ENCODE data around the gene HNRNPH2. TPM values are rescaled to one million over a fixed set of nuclear protein-coding genes. Genes with fewer than 3 reads are reported as not detected.

HNRNPH2 gene
- total and polyA plus RNA-seq, 2 experiments from 2014 or later, result 59.2 to 80.1 TPM

- H3K36me3 Mint-ChIP-seq (ENCODE audit: low read depth), result peaks cover 18% of the 10 kb centered on the region
- TF ChIP-seq CREB1 (CRISPR knock-in tag; IDR thresholded peaks at IDR 0.05; ENCODE audit: low read depth) (no peak), STAT1 (IDR thresholded peaks at IDR 0.05; ENCODE audit: unreplicated experiment) (no peak), CTCF (conservative IDR thresholded peaks at IDR 0.05; ENCODE audit: low read depth in 2 of 2) (no peak), EZH2phosphoT487 (IDR thresholded peaks at IDR 0.05; ENCODE audit: unreplicated experiment) (no peak), REST (IDR thresholded peaks at IDR 0.05; ENCODE audit: unreplicated experiment) (no peak), POLR2AphosphoS5 (IDR thresholded peaks at IDR 0.05; ENCODE audit: low read depth) (no peak), ZNF462 (CRISPR knock-in tag; IDR thresholded peaks at IDR 0.05) (no peak), JUNB (IDR thresholded peaks at IDR 0.05; ENCODE audit: unreplicated experiment) (no peak), NANOG (IDR thresholded peaks at IDR 0.05; ENCODE audit: borderline replicate concordance) (no peak), ZNF331 (CRISPR knock-in tag; IDR thresholded peaks at IDR 0.05; ENCODE audit: low read depth) (no peak), ZNF114 (CRISPR knock-in tag; IDR thresholded peaks at IDR 0.05) (no peak), ETS1 (IDR thresholded peaks at IDR 0.05) (no peak), EZH2 (IDR thresholded peaks at IDR 0.05; ENCODE audit: low read depth, unreplicated experiment) (no peak)
- Histone ChIP-seq H4K20me1 (replicated peaks; ENCODE audit: insufficient read depth) (no peaks in the 10 kb centered on the region), H2AFZ (no peak overlapping the region), H3K79me2 (replicated peaks; ENCODE audit: insufficient read depth) (no peaks in the 10 kb centered on the region), H3K4me2 (peak overlapping the region; percentile 77; the same call in 1 of the 2 replicates), H3K4me3 (no peak overlapping the region), H3K4me1 (ENCODE audit: insufficient read depth) (no peaks in the 10 kb centered on the region; the same call in 1 of the 2 replicates), H3F3A (replicated peaks; ENCODE audit: low read depth) (no peaks in the 10 kb centered on the region), H3K27ac (ENCODE audit: low read depth) (no peak overlapping the region), H3K36me3 (ENCODE audit: insufficient read depth) (no peaks in the 10 kb centered on the region), H3K27me3 (ENCODE audit: insufficient read depth) (no peaks in the 10 kb centered on the region), H3K9me2 (ENCODE audit: insufficient read depth) (no peaks in the 10 kb centered on the region)
- peaks cover 27% of the 10 kb centered on the region for H3K4me1 Mint-ChIP-seq
- ATAC-seq, result no peak
- peak overlapping the region; percentile 90 for H3K4me3 Mint-ChIP-seq
- no peak for DNase-seq (ENCODE audit: low spot score)
- peaks cover 6% of the 10 kb centered on the region for H3K27me3 Mint-ChIP-seq (ENCODE audit: insufficient read depth, low read depth, poor library complexity)
- no peaks in the 10 kb centered on the region for H3K9me3 Mint-ChIP-seq
- peak overlapping the region; percentile 56; the same call in 1 of the 2 replicates for H3K27ac Mint-ChIP-seq
Observed at GRCh38 chrX:101419489-101419888, 11.5 kb downstream of the HNRNPH2 start.
